Measurements from ENCODE around the gene RIMS4. TPM values are rescaled to one million over a fixed set of nuclear protein-coding genes. Genes with fewer than 3 reads are reported as not detected.
A peak's percentile ranks its signal among the peaks of the same experiment; 100 is the strongest.

Gene RIMS4
- total RNA-seq, 1 donor from 2014 or later: 0.06 TPM

DNA sequence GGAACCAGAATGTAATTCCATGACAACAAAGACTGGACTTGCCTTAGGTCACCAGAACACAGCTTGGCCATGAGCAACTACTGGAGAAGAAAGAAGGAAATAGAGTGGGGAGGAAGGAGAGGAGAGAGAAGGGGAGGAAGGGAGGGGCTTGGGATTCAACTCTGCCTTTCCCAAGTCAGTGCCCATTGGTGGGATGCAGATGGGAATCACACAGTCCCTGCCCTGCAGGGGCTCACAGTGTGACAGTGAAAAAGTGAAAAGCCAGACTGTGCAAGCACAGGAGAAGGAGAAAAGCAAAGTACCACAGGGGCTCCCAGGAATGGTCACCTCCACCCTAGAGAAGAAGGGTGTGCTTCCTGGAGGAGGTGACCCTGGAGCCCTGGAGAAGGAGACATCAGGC is 14.0 kb downstream of the RIMS4 start:
- DNase-seq (ENCODE audit: low spot score): no peak

DNA sequence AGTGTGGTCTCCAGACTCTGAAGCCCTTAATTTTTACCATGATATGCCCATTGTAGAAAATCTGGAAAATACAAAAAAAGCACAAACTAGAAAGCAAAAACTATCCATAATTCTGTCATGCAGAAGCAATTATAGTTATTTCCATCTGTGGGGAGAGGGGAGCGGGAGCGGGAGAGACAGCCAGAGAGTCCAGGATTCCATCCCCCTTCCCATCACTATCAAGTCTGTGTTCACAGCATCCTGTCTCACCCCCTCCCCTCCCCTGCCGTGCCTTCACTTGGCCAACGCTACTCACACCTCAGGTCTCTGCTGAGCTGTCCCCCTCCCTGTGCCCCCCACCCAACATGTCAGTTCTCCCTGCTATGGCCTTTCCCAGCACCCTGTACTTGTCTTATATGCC is 14.5 kb downstream of the RIMS4 start:
- DNase-seq (ENCODE audit: low spot score): no peak

DNA sequence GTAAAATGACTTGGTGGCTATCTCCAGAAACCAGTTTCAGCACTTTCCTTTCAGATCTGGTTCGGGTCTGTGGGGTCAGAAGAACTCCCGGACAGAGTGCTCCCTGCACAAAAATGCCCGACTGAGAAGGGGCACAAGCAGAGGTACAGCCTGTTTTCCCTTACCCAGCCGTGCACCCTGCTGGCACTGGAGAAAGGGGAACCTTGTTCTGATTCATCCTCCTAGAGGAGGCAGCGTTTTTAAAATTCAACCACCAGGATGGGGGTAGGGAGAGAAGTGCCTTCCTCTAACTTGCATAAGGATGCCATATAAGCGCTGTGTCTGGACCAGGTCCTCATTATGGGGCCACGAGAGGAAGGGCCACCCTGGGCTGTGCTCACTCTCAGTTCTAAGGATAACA is 17.6 kb downstream of the RIMS4 start:
- DNase-seq (ENCODE audit: low spot score): no peak

- DNase-seq (ENCODE audit: low spot score): no peak
Measured at GRCh38 chr20:44790638-44791393, 19.5 kb downstream of the RIMS4 start.

DNA sequence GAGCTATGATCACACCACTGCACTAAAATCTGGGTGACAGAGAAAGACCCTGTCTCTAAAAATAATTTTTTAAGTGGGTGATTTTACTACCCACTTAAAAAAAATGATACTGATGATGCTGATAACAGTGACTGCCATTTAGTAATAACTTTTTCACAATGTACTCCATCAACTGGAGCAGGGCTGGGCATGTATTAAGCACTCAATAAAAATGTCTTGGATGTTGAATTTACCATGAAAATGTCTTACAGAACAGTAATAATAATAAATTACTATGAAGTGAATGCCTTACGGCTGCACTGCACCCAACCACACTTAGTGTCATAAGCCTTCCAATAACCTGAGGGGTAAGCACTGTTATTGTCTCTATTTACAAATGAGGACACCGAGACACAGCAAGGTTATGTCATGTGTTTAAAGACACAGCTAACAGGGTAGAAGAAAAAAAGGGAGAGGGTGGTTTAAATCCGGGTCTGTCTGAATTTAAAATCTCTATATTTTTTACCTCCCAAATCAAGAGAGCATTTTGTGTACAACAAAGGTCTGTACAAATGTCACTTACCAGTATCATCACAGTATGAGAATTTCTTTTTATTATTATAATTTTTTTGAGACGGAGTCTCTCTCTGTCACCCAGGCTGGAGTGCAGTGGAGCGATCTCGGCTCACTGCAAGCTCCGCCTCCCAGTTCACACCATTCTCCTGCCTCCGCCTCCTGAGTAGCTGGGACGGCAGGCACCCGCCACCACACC is 21.5 kb downstream of the RIMS4 start:
- no peak for DNase-seq (ENCODE audit: low spot score)

DNA sequence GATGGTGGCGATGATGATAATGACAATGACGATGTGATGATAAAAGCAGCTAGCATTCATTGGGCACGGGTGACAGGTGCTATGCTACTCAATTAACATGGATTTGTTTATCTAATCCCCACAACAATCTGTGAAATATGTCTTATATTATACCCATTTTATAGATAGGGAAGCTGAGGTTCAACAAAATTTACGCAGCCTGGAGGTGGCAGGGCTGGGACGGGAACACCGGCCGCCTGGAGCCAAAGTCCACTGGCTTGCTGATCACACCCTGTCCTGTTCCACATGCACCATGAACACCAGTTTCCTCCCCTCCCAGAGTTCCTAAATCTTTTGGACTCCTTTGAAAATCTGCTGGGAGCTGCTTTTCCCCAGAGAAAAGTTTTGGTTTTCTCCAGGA is 23.0 kb downstream of the RIMS4 start:
- no peak for DNase-seq (ENCODE audit: low spot score)

DNA sequence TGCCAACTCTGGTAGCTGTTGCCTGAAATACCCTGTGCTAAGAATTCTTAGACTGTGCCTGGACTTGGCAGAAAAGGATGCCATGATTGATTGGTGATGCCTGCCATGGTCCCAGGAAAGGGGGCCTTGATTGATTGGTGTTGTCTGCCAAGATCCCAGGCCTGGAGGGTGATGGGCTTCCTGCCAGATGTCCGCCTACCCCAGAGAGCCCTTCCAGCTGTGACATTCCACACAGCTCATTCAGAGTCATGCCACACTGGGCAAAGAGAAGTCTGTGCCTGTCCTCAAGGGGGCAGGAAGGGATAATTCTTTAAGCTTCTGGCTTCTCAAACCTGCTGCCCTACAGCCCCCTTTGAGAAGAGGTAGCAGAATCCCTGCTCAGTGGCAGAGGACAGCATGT is 24.6 kb downstream of the RIMS4 start:
- no peak for DNase-seq (ENCODE audit: low spot score)

DNA sequence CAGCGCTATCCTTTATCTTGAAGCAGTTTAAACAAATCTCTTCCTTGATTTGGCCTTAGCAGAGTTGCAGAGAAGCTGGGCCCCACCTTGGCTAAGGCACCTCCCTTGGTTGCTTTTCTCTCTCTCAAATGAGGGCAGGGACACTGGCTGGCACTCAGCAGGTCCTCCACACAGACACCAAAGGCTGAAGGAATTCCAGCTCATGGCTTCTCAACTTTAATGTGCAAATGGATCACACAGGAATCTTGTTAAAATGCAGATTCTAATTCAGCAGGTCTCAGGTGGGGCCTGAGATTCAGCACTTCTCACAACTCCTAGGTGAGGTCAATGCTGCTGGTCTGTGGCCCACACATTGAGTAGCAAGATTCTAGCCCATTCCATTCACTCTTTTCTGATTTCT is 25.7 kb downstream of the RIMS4 start:
- DNase-seq (ENCODE audit: low spot score): no peak

DNA sequence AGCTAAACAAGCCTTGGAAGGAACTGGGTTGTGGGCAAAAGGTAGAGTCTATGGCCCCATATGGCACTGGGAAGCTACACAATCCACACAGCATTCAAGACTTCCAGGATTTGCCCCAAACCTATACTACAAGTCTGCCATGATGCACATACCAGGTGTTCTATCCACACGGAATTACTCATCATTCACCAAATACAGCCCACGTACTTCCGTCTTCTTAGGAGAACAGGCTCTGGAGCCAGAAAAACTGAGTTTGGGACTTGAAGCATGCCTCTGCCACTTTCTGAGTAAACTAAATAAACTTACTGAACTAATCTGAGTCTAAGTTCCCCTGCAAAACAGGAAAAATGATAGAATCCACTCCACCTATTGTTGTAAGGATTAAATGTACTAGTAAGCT is 28.6 kb downstream of the RIMS4 start:
- DNase-seq (ENCODE audit: low spot score): no peak

- no peak for DNase-seq (ENCODE audit: low spot score)
Measured at GRCh38 chr20:44781118-44781517, 29.2 kb downstream of the RIMS4 start.

DNA sequence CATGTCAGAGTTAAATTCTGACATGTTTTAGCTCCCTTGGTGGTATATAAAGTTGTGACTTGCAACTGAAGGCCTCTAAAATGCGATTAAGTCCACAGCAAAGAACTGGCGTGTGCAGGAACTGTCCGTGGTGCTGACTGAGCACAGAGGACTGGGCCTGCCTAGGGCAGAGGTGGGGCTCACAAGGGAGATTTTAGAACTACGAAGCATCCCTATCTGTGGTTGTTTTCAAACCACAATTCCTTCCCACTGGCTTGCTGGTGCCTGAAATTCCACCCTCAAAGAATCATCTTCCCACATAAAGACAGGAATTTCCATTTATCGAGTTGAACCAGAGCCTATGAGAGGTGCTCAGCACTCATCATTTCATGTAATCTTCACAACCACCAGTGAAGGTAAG is 30.1 kb downstream of the RIMS4 start:
- peak; percentile 41 for DNase-seq (ENCODE audit: low spot score)

DNA sequence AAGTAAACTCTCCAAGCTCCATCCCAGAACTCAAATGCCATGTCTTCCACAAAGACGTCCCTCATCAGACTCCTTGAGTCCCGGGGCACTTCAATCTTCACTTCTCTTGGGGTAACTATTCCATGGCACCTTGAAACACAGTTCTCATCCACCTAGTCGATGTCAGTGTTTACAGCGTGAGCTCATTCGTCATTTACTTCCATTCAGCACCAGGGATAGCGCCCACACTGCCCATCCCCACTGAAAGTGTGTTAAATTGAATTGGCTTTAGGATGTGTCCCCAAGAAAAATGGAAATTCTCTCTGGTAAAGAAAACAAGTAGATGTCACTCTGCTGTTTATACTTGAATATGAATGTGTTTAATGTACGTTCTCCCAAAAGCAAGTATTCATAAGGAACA is 33.4 kb downstream of the RIMS4 start:
- DNase-seq (ENCODE audit: low spot score): no peak

GRCh38 chr20:44773070-44773829 is 37.1 kb downstream of the RIMS4 start:
- DNase-seq (ENCODE audit: low spot score): no peak

DNA sequence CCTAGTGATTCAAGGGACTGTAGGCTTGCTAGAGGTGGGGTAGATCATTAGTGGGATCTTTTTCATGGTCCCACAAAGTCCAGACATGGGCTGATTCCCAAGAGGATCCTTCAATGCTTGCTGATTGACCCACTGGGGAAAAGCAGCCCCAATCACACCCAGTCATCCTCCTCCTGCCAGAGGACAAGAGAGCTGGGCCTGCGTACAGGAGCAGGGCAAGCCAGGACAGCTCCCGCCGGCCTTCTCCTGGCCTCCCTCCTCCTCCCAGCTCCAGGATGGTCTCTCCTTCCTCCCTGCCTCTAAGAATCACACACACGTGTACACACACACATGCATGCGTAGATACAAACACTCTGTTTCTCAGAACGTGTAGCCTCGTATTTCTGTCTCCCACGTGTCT is 37.7 kb downstream of the RIMS4 start:
- DNase-seq (ENCODE audit: low spot score): no peak

GRCh38 chr20:44771172-44771535 is 39.2 kb downstream of the RIMS4 start:
- no peak for DNase-seq (ENCODE audit: low spot score)

DNA sequence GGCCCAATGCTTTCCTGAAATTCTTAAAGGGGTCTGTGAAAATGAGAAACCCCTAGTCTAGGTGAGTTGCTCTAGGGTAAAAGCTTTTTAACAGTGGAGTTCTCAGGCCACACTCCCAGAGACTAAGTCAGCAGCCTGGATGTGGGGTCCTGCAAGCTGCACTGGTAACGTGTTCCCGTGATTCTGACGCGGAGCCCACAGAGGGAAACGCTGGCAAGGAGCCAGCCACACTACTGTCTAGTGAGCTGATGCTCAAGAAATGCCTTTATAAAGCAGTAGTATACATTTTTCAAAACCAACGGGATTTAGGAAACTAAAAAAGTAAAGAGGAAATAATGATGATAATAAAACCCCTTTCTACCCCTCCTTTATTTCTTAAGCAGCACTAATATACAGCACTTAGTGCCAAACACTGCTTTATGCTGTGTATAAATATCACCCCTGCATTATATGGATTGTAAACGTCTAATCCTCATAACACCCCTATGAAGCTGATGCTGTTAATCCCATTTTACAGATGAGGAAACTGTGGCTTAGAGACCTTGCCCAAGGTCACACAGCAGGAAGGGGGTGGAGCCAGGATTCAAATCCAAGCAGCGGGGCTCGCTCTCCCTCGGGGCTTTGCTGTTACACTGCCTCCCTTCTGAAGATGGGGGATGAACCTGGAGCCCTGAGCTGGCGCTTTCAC is 39.7 kb downstream of the RIMS4 start:
- no peak for DNase-seq (ENCODE audit: low spot score)

- DNase-seq (ENCODE audit: low spot score): no peak
Measured at GRCh38 chr20:44769481-44769863, 40.9 kb downstream of the RIMS4 start.

DNA sequence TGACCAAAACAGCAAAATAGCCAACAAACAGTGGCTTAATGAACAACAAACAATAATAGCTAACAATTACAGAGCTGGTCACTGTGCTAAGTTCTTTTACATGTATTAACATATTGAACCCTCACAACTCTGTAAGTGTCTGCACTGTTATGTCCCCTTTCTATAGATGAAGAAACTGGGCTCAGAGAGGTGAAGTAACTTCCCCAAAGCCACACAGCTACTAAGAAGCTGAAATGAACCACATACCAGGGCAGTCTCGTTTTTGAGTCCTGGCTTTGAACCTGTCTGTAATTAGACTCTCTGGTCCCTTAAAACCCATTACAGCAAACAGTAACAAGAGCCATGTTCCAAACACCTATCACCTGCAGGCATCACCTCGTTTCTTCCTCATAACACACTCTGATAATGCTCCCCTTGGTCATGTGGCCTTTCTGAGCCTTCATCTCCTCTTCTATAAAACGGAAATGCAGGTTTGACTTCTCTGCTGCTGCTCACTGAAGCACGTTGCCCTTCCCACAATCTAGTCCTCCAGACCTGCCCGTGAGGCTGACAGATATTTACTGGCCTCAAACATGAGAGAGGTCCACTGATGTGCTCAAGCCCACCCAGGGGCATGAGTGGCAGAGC is 41.4 kb downstream of the RIMS4 start:
- no peak for DNase-seq (ENCODE audit: low spot score)

DNA sequence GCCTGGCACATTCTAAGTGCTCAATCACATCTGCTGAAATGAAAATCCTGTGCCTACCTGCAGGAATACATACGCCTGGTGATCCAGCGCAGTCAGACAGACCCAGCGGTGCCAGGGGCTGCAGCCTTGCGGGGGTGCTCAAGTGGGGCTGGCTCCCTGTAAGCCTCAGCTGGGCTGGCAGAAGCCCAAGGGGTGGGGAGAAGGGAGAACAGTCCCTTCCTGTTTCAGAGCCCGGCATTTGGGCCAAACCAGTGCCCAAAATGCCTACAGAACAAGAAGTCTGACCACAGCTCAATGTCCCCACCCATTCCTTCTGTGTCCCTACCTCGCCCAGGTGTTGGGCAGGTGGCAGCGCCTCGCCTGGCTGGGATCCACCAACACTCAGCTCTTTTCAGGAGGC is 42.1 kb downstream of the RIMS4 start:
- no peak for DNase-seq (ENCODE audit: low spot score)

GRCh38 chr20:44765701-44766347 is 44.5 kb downstream of the RIMS4 start:
- DNase-seq (ENCODE audit: low spot score): no peak

GRCh38 chr20:44765091-44765490 is 45.3 kb downstream of the RIMS4 start:
- DNase-seq (ENCODE audit: low spot score): no peak

Data from mucosa of gallbladder (tissue), 1 donor.